ENCODE measurements around the gene ATP6V0E1.

Gene ATP6V0E1

DNA sequence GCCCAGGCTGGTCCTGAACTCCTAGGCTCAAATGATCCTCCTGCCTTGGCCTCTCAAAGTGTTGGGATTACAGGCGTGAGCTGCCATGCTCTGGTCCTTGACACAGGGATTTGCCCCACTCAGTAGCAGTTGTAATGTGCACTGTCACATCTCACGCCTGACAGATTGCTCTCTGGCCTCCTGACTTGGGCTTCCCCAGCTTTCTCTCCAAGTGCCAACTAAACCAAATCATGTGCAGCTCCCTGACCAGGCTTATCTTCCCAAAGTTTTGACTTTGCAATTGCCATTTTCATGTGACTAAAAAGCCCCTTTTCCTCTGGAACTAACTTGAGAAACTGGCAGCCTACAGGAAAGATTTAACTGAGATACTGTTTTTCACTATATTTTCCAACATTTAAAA lies 13.7 kb upstream of the ATP6V0E1 start:
- TF ChIP-seq EZH2 (optimal IDR thresholded peaks at IDR 0.05; ENCODE audit: low read depth, low read length) (no peak), EZH2phosphoT487 (IDR thresholded peaks at IDR 0.05; ENCODE audit: low read length) (no peak)
- TF ChIP-seq, protein P1, sequence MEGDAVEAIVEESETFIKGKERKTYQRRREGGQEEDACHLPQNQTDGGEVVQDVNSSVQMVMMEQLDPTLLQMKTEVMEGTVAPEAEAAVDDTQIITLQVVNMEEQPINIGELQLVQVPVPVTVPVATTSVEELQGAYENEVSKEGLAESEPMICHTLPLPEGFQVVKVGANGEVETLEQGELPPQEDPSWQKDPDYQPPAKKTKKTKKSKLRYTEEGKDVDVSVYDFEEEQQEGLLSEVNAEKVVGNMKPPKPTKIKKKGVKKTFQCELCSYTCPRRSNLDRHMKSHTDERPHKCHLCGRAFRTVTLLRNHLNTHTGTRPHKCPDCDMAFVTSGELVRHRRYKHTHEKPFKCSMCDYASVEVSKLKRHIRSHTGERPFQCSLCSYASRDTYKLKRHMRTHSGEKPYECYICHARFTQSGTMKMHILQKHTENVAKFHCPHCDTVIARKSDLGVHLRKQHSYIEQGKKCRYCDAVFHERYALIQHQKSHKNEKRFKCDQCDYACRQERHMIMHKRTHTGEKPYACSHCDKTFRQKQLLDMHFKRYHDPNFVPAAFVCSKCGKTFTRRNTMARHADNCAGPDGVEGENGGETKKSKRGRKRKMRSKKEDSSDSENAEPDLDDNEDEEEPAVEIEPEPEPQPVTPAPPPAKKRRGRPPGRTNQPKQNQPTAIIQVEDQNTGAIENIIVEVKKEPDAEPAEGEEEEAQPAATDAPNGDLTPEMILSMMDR (IDR thresholded peaks at IDR 0.05; ENCODE audit: low read length) = no peak
- Histone ChIP-seq H3K27me3 (replicated peaks; ENCODE audit: insufficient read depth, low read length) (no peaks in the 10 kb centered on the region), H3F3A (ENCODE audit: insufficient read depth, low read length) (no peaks in the 10 kb centered on the region)

DNA sequence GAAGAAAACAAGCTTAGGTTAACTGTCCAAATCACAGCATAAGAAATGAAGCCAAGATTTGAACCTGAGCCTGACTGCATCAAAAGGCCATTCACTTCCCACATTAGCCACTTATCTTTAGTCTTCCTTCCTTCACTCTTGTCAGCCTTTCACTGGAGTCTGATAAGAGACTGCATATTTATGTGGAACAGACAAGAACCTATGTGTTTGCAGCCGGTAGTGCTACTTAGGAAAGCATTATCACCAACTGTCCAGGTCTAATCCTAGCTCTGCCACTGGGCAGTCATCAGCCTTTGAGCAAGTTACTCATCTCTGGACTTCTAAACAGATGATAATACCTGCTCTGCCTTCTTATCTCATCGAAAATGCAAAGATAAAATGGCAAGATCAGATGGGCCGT lies 12.1 kb upstream of the ATP6V0E1 start:
- no peaks in the 10 kb centered on the region for H3K9me3 ChIP-seq (replicated peaks; ENCODE audit: insufficient read depth, low read length)
- no peak for DNase-seq
- no peak for TF ChIP-seq EZH2 (optimal IDR thresholded peaks at IDR 0.05; ENCODE audit: low read depth, low read length)
- TF ChIP-seq, protein P1 (IDR thresholded peaks at IDR 0.05; ENCODE audit: low read length) = no peak
- no peak for TF ChIP-seq EZH2phosphoT487 (IDR thresholded peaks at IDR 0.05; ENCODE audit: low read length)
- H3K27ac ChIP-seq (ENCODE audit: low read length) = no peak overlapping the region
- H2AFZ ChIP-seq (ENCODE audit: low read length) = no peak overlapping the region
- H3K9ac ChIP-seq (ENCODE audit: low read length) = no peak overlapping the region
- no peaks in the 10 kb centered on the region for H3K79me2 ChIP-seq (ENCODE audit: low read length)
- H4K20me1 ChIP-seq (ENCODE audit: insufficient read depth, low read length) = no peaks in the 10 kb centered on the region
- no peaks in the 10 kb centered on the region for H3K36me3 ChIP-seq (replicated peaks; ENCODE audit: insufficient read depth, low read length)
- no peaks in the 10 kb centered on the region for H3K4me1 ChIP-seq (ENCODE audit: low read length)
- no peak overlapping the region for H3K4me3 ChIP-seq (ENCODE audit: low read length)
- H3K27me3 ChIP-seq (replicated peaks; ENCODE audit: insufficient read depth, low read length) = no peaks in the 10 kb centered on the region
- H3K9me2 ChIP-seq (replicated peaks; ENCODE audit: insufficient read depth, low read length) = no peaks in the 10 kb centered on the region
- H3F3A ChIP-seq (ENCODE audit: insufficient read depth, low read length) = no peaks in the 10 kb centered on the region
- H3K4me2 ChIP-seq (ENCODE audit: low read depth, low read length) = no peak overlapping the region

More for the DNA sequence above, 13.7 kb upstream of the ATP6V0E1 start:
- DNase-seq = no peak
- H3K9me3 ChIP-seq (replicated peaks; ENCODE audit: insufficient read depth, low read length) = no peaks in the 10 kb centered on the region
- no peaks in the 10 kb centered on the region for H3K79me2 ChIP-seq (ENCODE audit: low read length)
- no peak overlapping the region for H3K27ac ChIP-seq (ENCODE audit: low read length)
- H3K9me2 ChIP-seq (replicated peaks; ENCODE audit: insufficient read depth, low read length) = no peaks in the 10 kb centered on the region
- H3K4me1 ChIP-seq (ENCODE audit: low read length) = no peaks in the 10 kb centered on the region
- H3K36me3 ChIP-seq (replicated peaks; ENCODE audit: insufficient read depth, low read length) = no peaks in the 10 kb centered on the region
- H3K4me3 ChIP-seq (ENCODE audit: low read length) = no peak overlapping the region
- no peak overlapping the region for H2AFZ ChIP-seq (ENCODE audit: low read length)
- H3K9ac ChIP-seq (ENCODE audit: low read length) = no peak overlapping the region
- no peak overlapping the region for H3K4me2 ChIP-seq (ENCODE audit: low read depth, low read length)
- H4K20me1 ChIP-seq (ENCODE audit: insufficient read depth, low read length) = no peaks in the 10 kb centered on the region

DNA sequence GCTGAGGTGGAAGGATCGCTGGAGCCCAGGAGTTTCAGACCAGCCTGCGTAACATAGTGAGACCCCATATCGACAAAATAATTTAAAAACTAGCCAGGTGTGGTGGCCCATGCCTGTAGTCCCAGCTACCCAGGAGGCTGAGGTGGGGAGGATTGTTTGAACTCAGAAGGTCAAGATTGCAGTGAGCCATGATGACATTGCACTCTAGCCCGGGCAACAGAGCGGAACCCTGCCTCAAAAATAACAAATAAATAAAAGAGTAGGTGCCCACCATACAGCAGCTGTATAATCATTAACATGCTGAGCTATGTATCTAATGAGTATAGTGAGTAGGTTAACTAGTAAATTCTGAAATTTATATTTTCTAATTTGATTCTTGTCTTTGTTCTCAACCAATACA lies 11.0 kb upstream of the ATP6V0E1 start:
- no peak for TF ChIP-seq EZH2phosphoT487 (IDR thresholded peaks at IDR 0.05; ENCODE audit: low read length)
- no peak for TF ChIP-seq EZH2 (optimal IDR thresholded peaks at IDR 0.05; ENCODE audit: low read depth, low read length)
- TF ChIP-seq, protein P1 (IDR thresholded peaks at IDR 0.05; ENCODE audit: low read length) = no peak
- no peaks in the 10 kb centered on the region for H4K20me1 ChIP-seq (ENCODE audit: insufficient read depth, low read length)
- no peak overlapping the region for H3K4me3 ChIP-seq (ENCODE audit: low read length)
- H3K27ac ChIP-seq (ENCODE audit: low read length) = no peak overlapping the region
- no peaks in the 10 kb centered on the region for H3K36me3 ChIP-seq (replicated peaks; ENCODE audit: insufficient read depth, low read length)
- no peaks in the 10 kb centered on the region for H3K9me3 ChIP-seq (replicated peaks; ENCODE audit: insufficient read depth, low read length)
- H3K4me1 ChIP-seq (ENCODE audit: low read length) = no peaks in the 10 kb centered on the region
- no peaks in the 10 kb centered on the region for H3F3A ChIP-seq (ENCODE audit: insufficient read depth, low read length)
- no peak overlapping the region for H2AFZ ChIP-seq (ENCODE audit: low read length)
- no peaks in the 10 kb centered on the region for H3K27me3 ChIP-seq (replicated peaks; ENCODE audit: insufficient read depth, low read length)
- H3K9me2 ChIP-seq (replicated peaks; ENCODE audit: insufficient read depth, low read length) = no peaks in the 10 kb centered on the region
- no peak overlapping the region for H3K9ac ChIP-seq (ENCODE audit: low read length)
- H3K79me2 ChIP-seq (ENCODE audit: low read length) = no peaks in the 10 kb centered on the region
- no peak overlapping the region for H3K4me2 ChIP-seq (ENCODE audit: low read depth, low read length)
- no peak for DNase-seq
